Activated CD8-positive, alpha-beta memory T cell treated with anti-CD3 and anti-CD28 coated beads for 48 hours (primary cell): ENCODE measurements around the gene GOLT1A.

Experiments
- DNase-seq, 3 experiments: peaks; one replicate each; pipeline ENCODE4 v3.0.0-alpha.2; 2020; ENCODE audit warnings: low read depth in 2 of 3, low spot score in 2 of 3

The GOLT1A gene

GRCh38 chr1:204162494-204163074 lies 51.2 kb downstream of the GOLT1A start:
- peak; percentile 46 to 74 (median 71) for DNase-seq

GRCh38 chr1:204161609-204162493 lies 51.9 kb downstream of the GOLT1A start:
- no peak for DNase-seq

- DNase-seq = no peak
Observed at GRCh38 chr1:204157962-204158361, 55.8 kb downstream of the GOLT1A start.

- DNase-seq = no peak
Observed at GRCh38 chr1:204155881-204156280, 57.9 kb downstream of the GOLT1A start.

- DNase-seq = no peak
Observed at GRCh38 chr1:204154568-204155255, 59.1 kb downstream of the GOLT1A start.

GRCh38 chr1:204153667-204154066 lies 60.1 kb downstream of the GOLT1A start:
- DNase-seq = no peak

GRCh38 chr1:204152310-204153044 lies 61.3 kb downstream of the GOLT1A start:
- no peak for DNase-seq

GRCh38 chr1:204151552-204152309 lies 62.1 kb downstream of the GOLT1A start, which contains the start of gene ETNK2:
Gene ETNK2, minus strand, starts transcription at chr1:204152044. Its CDS starts 192 bp downstream, at chr1:204151852.
- peak in 1 of 3 experiments; percentile 30 for DNase-seq

- DNase-seq = no peak
Observed at GRCh38 chr1:204150702-204151551, 62.9 kb downstream of the GOLT1A start.

GRCh38 chr1:204149635-204150565 lies 63.9 kb downstream of the GOLT1A start:
- DNase-seq = no peak

- no peak for DNase-seq
Observed at GRCh38 chr1:204149107-204149506, 64.7 kb downstream of the GOLT1A start.
